HCT116 (cell line): Measurements from ENCODE around the gene UBE2H. TPM values are rescaled to one million over a fixed set of nuclear protein-coding genes. Genes with fewer than 3 reads are reported as not detected.

ENCODE experiments used
- ATAC-seq: fragments of 200-7000 bp; cut with Tn5 transposase; 2 replicates; pipeline ENCODE4 v1.9.1; 2020; ENCODE audit warnings: mild to moderate bottlenecking, moderate library complexity
- BruUV-seq: library from RNA; stranded (reverse); fragments of 400-500 nt; replicated peaks from 2 replicates; lab custom pipeline; 2021; lab: Mats Ljungman, UMichigan
- CTCF ChIA-PET: fragments of 300-600 bp; sonication (Branson Sonifier 250); formaldehyde crosslinking; loops from one replicate; lab custom pipeline; 2021; ENCODE audit warnings: antibody characterized with exemption; lab: Charles Lee
- POLR2A ChIA-PET: fragments of 300-600, 350-600 bp; sonication (Branson Sonifier 250); formaldehyde crosslinking; loops from one replicate; lab custom pipeline; 2021; ENCODE audit warnings: antibody characterized with exemption; lab: Charles Lee
- RAD21 ChIA-PET, 2 experiments: fragments of 300-600 bp; sonication (Branson Sonifier 250); formaldehyde crosslinking; loops; one replicate each; lab custom pipeline; 2023; ENCODE audit warnings: low total read pairs in 2 of 2; ENCODE audit not compliant: uncharacterized antibody in 2 of 2, unreplicated experiment in 2 of 2, low non-redundant PET in 1 of 2; lab: Charles Lee
- DNase-seq: peaks from one replicate; pipeline ENCODE4 v3.0.0-alpha.2; 2010; ENCODE audit warnings: low read depth, low spot score
- H2AFZ ChIP-seq: fragments of 200-600 bp; shearing (Covaris generic), sonication (generic); 2 replicates; pipeline ENCODE4 v1.6.1; 2017; ENCODE audit warnings: low read depth, mixed run types, mixed read lengths, antibody characterized with exemption, low read length; ENCODE audit not compliant: poor library complexity, severe bottlenecking
- H3K27ac ChIP-seq: 2 replicates; pipeline ENCODE4 v1.5.1; 2012; ENCODE audit warnings: low read depth, low read length
- H3K27me3 ChIP-seq: fragments of 200-600 bp; sonication (generic); 2 replicates; pipeline ENCODE4 v1.6.1; 2016; ENCODE audit warnings: mixed run types, low read length, mixed read lengths; ENCODE audit not compliant: insufficient read depth
- H3K36me3 ChIP-seq, 2 experiments: fragments of 200-500 bp in 1 of 2; fragments of 200-600 bp in 1 of 2; sonication (Bioruptor generic) in 1 of 2; sonication (generic) in 1 of 2; 2 replicates each; pipeline versions ENCODE4 v1.5.1 to v1.6.1; 2014 to 2016; ENCODE audit warnings: low read length in 2 of 2, inconsistent platforms in 1 of 2, mixed read lengths in 1 of 2, mixed run types in 1 of 2; ENCODE audit not compliant: insufficient read depth in 2 of 2, control insufficient read depth in 1 of 2
- H3K4me1 ChIP-seq, 2 experiments: fragments of 200-600 bp in 1 of 2; sonication (generic) in 1 of 2; 2 replicates each; pipeline versions ENCODE4 v1.5.1 to v1.6.1; 2012 to 2017; ENCODE audit warnings: low read length in 2 of 2, inconsistent platforms in 1 of 2, mild to moderate bottlenecking in 1 of 2, mixed read lengths in 1 of 2, mixed run types in 1 of 2, moderate library complexity in 1 of 2; ENCODE audit not compliant: insufficient read depth in 2 of 2, control insufficient read depth in 1 of 2
- H3K4me2 ChIP-seq: fragments of 200-600 bp; sonication (generic); 2 replicates; pipeline ENCODE4 v1.6.1; 2017; ENCODE audit warnings: mixed run types, low read length, mixed read lengths
- H3K4me3 ChIP-seq, 2 experiments: fragments of 200-600 bp in 1 of 2; sonication (generic) in 1 of 2; replicated peaks in 1 of 2; 2 replicates each; pipeline ENCODE4 v1.5.1; 2011 to 2016; ENCODE audit warnings: low read length in 2 of 2, control low read depth in 1 of 2, low read depth in 1 of 2, mild to moderate bottlenecking in 1 of 2, mixed read lengths in 1 of 2, mixed run types in 1 of 2
- H3K79me2 ChIP-seq: fragments of 200-600 bp; sonication (generic); 2 replicates; pipeline ENCODE4 v1.6.1; 2017; ENCODE audit warnings: mild to moderate bottlenecking, mixed run types, low read length, moderate library complexity, mixed read lengths; ENCODE audit not compliant: insufficient read depth
- H3K9ac ChIP-seq: fragments of 200-600 bp; sonication (generic); 2 replicates; pipeline ENCODE4 v1.6.1; 2016; ENCODE audit warnings: low read length, mixed read lengths
- H3K9me2 ChIP-seq: fragments of 200-600 bp; sonication (generic), shearing (Covaris generic); 2 replicates; pipeline ENCODE4 v1.6.1; 2017; ENCODE audit warnings: mixed run types, mild to moderate bottlenecking, moderate library complexity; ENCODE audit not compliant: insufficient read depth
- H3K9me3 ChIP-seq, 2 experiments: fragments of 200-500 bp in 1 of 2; fragments of 200-600 bp in 1 of 2; sonication (Bioruptor generic) in 1 of 2; sonication (generic) in 1 of 2; 2 replicates each; pipeline ENCODE4 v1.6.1; 2014 to 2017; ENCODE audit warnings: low read length in 2 of 2, mixed read lengths in 2 of 2, inconsistent platforms in 1 of 2, low read depth in 1 of 2, mild to moderate bottlenecking in 1 of 2, mixed run types in 1 of 2, moderate library complexity in 1 of 2; ENCODE audit not compliant: control insufficient read depth in 1 of 2, insufficient read depth in 1 of 2
- H4K20me1 ChIP-seq: fragments of 200-600 bp; sonication (generic), shearing (Covaris generic); 2 replicates; pipeline ENCODE4 v1.6.1; 2017; ENCODE audit warnings: mixed run types, mild to moderate bottlenecking, moderate library complexity; ENCODE audit not compliant: insufficient read depth
- CEBPB ChIP-seq: IDR thresholded peaks from 2 replicates; pipeline ENCODE4 v1.6.1; 2012; ENCODE audit warnings: low read depth
- ELF1 ChIP-seq: IDR thresholded peaks from 2 replicates; pipeline ENCODE4 v1.6.1; 2012; ENCODE audit warnings: low read depth, borderline replicate concordance
- EZH2phosphoT487 ChIP-seq: fragments of 200-600 bp; IDR thresholded peaks from 2 replicates; pipeline ENCODE4 v1.6.1; 2018; ENCODE audit warnings: antibody characterized with exemption, borderline replicate concordance
- JUND ChIP-seq: IDR thresholded peaks from 2 replicates; pipeline ENCODE4 v1.6.1; 2012
- POLR2A ChIP-seq: IDR thresholded peaks from 2 replicates; pipeline ENCODE4 v1.7.0; 2011; ENCODE audit warnings: borderline replicate concordance; ENCODE audit not compliant: insufficient read depth, insufficient read length; ENCODE audit errors: extremely low read depth
- POLR2AphosphoS5 ChIP-seq: IDR thresholded peaks from 2 replicates; pipeline ENCODE4 v1.6.1; 2011; ENCODE audit warnings: mild to moderate bottlenecking, low read depth, low read length, moderate library complexity
- RAD21 ChIP-seq: IDR thresholded peaks from 2 replicates; pipeline ENCODE4 v1.6.1; 2012; ENCODE audit warnings: low read depth, mild to moderate bottlenecking
- SIN3A ChIP-seq: IDR thresholded peaks from 2 replicates; pipeline ENCODE4 v1.6.1; 2012; ENCODE audit warnings: low read depth
- TCF7L2 ChIP-seq: IDR thresholded peaks from 2 replicates; pipeline ENCODE4 v1.7.0; 2011; ENCODE audit warnings: borderline replicate concordance, inconsistent platforms; ENCODE audit not compliant: insufficient read depth, insufficient read length; ENCODE audit errors: extremely low read depth
- ZFX ChIP-seq: fragments of 450-650 bp; IDR thresholded peaks from 2 replicates; pipeline ENCODE4 v1.6.1; 2017
- ZNF274 ChIP-seq: fragments of 200-500 bp; sonication (Bioruptor generic); IDR thresholded peaks from 2 replicates; pipeline ENCODE4 v1.6.1; 2014; ENCODE audit warnings: mild to moderate bottlenecking, low read depth, low read length, inconsistent platforms
- intact Hi-C: fragments of 100-400 bp; cut with micrococcal nuclease; formaldehyde crosslinking; loops from 2 replicates; pipeline ENCODE4 v1.10.0; 2022
- total RNA-seq: library from RNA; stranded (reverse); gene quantifications from one replicate; pipeline ENCODE4 v1.2.1, GENCODE V29; 2021; ENCODE audit not compliant: unreplicated experiment
- TF ChIP-seq, protein P1 (sequence below): IDR thresholded peaks from 2 replicates; pipeline ENCODE4 v1.6.1; 2012; ENCODE audit warnings: low read depth
- TF ChIP-seq, protein P2 (sequence below): IDR thresholded peaks from 2 replicates; pipeline ENCODE4 v1.6.1; 2012
- TF ChIP-seq, protein P3 (sequence below): IDR thresholded peaks from 2 replicates; pipeline ENCODE4 v1.6.1; 2012

UBE2H gene
- total RNA-seq, 1 experiment from 2014 or later: 117 TPM

DNA sequence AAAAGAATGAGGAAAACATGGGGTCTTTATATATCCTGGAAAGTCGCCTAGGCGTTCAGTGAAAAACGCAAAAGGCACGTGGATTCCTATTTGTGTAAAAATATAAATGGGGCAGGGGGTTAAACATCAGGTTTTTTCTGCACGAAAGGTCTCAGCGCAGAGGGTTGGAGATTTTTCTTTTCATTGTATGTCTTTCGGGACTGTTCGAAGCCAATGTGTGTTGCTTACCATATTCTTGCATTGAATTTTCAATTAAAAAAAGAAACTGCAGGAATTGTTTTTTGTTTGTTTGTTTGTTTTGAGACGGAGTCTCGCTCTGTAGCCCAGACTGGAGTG is 169.2 kb downstream of the UBE2H start:
- POLR2A ChIA-PET: no interaction called here
- no peaks in the 10 kb centered on the region for H3K27me3 ChIP-seq

More for the DNA sequence above, 169.2 kb downstream of the UBE2H start:
- no peaks in the 10 kb centered on the region for H4K20me1 ChIP-seq
- H3K27ac ChIP-seq: no peak overlapping the region
- H3K4me3 ChIP-seq: no peak overlapping the region
- H3K79me2 ChIP-seq: peaks cover 8% of the 10 kb centered on the region; the same call in 1 of the 2 replicates
- no peaks in the 10 kb centered on the region for H3K9me3 ChIP-seq
- ChIA-PET RAD21 (no interaction called here), CTCF (no interaction called here)
- no peak overlapping the region for H3K9ac ChIP-seq
- H3K9me2 ChIP-seq: no peaks in the 10 kb centered on the region
- no peak overlapping the region for H2AFZ ChIP-seq
- ATAC-seq (no peak), DNase-seq (no peak)
- intact Hi-C loops: no loop called here
- TSS peak; percentile 49 for BruUV-seq
- no peak overlapping the region for H3K4me2 ChIP-seq
- no peaks in the 10 kb centered on the region for H3K36me3 ChIP-seq
- TF ChIP-seq TCF7L2 (no peak), JUND (no peak), EZH2phosphoT487 (no peak), ZFX (no peak), RAD21 (no peak), CEBPB (no peak), ZNF274 (no peak), POLR2A (no peak), SIN3A (no peak), ELF1 (no peak), POLR2AphosphoS5 (no peak)
- TF ChIP-seq, protein P1, sequence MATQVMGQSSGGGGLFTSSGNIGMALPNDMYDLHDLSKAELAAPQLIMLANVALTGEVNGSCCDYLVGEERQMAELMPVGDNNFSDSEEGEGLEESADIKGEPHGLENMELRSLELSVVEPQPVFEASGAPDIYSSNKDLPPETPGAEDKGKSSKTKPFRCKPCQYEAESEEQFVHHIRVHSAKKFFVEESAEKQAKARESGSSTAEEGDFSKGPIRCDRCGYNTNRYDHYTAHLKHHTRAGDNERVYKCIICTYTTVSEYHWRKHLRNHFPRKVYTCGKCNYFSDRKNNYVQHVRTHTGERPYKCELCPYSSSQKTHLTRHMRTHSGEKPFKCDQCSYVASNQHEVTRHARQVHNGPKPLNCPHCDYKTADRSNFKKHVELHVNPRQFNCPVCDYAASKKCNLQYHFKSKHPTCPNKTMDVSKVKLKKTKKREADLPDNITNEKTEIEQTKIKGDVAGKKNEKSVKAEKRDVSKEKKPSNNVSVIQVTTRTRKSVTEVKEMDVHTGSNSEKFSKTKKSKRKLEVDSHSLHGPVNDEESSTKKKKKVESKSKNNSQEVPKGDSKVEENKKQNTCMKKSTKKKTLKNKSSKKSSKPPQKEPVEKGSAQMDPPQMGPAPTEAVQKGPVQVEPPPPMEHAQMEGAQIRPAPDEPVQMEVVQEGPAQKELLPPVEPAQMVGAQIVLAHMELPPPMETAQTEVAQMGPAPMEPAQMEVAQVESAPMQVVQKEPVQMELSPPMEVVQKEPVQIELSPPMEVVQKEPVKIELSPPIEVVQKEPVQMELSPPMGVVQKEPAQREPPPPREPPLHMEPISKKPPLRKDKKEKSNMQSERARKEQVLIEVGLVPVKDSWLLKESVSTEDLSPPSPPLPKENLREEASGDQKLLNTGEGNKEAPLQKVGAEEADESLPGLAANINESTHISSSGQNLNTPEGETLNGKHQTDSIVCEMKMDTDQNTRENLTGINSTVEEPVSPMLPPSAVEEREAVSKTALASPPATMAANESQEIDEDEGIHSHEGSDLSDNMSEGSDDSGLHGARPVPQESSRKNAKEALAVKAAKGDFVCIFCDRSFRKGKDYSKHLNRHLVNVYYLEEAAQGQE: no peak
- TF ChIP-seq, protein P2, sequence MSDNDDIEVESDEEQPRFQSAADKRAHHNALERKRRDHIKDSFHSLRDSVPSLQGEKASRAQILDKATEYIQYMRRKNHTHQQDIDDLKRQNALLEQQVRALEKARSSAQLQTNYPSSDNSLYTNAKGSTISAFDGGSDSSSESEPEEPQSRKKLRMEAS: no peak
- TF ChIP-seq, protein P3, sequence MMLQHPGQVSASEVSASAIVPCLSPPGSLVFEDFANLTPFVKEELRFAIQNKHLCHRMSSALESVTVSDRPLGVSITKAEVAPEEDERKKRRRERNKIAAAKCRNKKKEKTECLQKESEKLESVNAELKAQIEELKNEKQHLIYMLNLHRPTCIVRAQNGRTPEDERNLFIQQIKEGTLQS: no peak
- TF ChIP-seq, all 23 proteins: peak for 0
- H3K4me1 ChIP-seq: peaks cover 11 to 24% of the 10 kb centered on the region in 2 experiments
